ENCODE data around the gene UVSSA.
A peak's percentile ranks its signal among the peaks of the same experiment; 100 is the strongest.
"Not testable (repeated sequence)": the region's sequence is repeated elsewhere in the genome, so short reads cannot be mapped to it uniquely, and the experiment has no call there.

UVSSA gene

DNA sequence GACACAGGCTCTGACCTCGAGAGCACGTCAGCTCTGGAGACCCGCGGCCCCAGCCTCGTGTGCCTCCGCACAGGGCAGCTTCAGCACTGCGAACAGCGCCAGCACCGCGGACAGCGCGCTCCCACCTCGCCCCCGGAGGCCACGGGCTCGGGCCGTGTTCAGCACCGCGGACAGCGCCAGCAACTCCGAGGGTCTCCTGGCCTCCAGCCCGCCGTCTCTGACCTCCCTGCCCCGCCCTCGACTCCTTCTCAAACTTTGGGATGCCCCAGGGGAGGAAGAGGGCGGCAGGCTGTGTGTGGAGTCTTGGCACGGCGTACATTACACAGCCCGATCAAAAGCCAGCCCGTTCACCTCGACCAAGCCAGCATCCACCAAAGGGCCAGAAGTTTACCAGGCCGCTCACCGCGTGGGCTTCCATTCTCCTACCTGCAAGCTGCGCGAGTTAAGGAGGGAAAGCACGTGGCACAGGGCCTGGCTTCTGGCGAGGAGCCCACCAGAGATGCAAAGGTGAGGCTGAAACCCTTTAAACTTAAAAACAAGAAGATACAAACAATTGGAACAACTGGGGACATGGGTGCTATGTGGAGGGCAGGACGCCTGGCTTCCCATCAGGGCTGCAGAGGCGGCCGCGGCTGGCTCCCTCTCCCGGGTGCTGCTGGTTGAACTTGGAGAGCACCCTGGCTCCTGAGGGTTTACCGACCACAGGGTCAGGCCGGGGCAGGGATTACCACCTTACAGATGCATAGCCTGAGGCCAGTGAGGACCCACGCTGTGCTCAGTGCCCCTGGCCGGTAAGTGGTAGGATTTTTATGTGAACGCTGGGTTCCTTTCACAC, 63.7 kb downstream of the UVSSA start:
- DNase-seq = peak; percentile 76

DNA sequence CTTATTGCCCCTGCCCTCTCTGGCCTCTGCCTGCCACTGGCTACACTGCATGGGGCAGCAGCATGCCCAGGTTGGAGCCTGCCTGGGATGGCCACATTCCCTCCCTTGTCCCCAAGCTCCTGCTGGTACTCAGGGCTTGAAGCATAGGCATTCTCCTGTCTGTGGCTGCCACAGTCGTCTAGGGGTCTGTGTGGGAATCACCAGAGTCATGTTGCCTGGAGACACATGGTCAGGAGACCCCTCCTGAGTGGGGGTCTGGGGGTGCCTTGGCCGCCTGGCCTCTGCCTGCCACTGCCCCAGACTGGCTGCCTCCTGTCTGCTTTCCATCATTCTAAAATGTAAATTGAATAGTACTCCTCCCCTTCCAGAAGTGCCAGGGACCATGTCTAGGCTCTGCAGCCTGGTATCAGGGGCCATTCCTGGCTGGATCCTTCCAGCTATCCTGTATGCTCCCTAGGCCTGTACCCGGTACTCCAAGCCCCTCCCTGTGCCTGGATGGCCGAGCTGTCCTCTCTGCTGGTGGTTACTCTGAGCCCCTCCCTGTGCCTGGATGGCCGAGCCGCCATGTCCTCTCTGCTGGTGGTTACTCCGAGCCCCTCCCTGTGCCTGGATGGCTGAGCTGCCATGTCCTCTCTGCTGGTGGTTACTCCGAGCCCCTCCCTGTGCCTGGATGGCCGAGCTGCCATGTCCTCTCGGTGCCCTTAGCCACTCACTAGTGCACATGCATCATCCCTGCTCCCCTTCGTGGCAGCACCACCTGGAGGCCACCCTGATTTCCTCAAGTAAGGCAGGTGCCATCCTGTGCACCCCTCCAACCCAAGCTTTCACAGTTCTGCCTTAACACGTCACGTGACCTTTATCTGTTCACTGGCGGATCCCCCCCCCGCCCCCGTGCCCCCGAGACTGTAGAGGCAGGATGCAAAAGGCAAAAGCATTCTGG, 64.7 kb downstream of the UVSSA start:
- DNase-seq = no peak

DNA sequence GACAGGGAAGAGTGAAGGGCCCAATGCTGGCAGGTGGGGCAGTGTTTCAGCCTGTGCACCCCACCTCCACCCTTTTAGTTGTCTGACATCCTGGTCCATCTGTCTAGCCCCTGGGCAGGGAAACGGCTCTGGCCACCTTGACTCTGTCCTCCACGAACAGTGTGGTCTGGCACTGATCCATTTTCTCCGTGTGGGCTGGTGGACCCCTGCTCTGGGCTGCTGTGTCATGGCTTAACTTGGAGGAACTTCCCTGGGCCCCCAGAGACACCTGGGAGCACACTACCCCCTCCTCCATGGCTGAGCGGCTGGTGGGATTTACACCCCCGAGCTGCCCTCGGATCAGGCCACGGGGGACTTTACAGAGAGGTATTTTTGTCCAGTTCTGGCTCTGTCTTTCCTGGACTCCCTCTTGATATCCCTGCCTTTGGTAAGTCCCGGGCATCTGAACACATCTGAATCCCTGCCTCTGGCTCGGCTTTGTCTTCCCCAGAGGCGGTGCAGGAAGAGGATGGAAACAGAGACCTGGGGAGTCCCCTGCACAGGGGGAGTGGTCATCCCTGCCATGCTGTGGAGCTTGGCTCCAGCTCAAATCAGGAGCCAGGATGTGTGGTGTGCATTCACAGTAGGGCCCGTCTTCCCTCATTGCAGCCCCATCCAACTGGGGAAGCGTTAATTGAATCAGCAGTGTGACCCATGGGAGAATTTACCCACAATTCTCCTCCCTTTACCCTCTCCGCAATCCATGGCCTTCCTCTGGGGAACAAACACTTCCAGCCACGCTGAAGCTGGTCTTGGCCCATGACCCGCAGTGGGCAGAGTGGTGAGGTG, 65.6 kb downstream of the UVSSA start:
- no peak for DNase-seq

DNA sequence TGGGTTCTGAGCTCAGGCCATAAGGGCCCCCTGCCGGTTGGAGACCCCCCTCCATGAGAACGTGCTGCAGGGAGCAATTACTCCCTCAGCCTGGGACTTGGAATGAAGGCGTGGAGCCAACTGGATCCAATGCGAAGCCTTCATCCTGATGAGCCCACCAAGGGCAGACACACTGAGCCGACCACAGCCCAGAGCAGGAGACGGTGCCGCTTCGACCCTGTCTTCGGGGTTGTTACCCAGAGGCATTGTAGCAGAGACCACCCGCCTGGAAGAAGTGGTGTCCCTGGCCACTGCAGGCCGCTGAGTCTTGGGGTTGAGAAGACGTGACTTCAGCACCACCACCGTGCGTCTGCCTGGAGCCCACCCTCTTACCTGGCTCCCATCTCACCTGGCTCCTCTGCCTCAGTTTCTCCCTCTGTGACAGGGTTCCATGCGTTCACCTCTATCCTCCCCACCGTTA, 66.2 kb downstream of the UVSSA start:
- DNase-seq = no peak

DNA sequence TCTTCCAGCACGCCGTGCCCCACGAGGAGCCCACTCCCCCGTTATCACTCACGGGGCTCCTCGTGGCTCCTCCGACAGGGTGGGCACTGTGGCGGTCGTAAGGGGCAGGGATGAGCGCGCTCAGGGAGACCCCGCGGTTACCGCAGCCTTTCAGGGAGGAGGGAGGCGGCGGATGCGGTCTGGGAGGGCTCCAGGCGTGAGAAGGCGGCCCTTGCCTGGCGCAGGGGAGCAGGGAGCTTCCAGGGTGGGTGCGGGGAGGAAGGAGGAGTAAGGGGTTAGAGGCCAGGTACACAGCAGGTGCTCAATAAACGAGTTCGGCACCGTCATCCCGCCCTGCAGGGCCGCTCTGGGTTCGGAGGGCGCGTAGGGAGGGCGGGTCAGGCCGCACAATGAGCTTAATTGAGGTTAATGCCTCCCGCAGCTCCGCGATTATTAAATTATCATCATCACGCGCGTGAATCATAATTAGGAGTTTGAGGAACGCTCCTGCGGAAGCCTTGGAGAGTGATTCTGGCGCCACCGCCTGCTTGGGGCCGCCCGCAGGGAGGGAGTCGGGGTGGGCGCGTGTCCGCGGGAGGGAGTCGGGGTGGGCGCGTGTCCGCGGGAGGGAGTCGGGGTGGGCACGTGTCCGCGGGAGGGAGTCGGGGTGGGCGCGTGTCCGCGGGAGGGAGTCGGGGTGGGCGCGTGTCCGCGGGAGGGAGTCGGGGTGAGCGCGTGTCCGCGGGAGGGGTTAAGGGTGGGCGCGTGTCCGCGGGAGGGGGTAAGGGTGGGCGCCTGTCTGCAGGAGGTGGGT, 66.9 kb downstream of the UVSSA start:
- DNase-seq = no peak

DNA sequence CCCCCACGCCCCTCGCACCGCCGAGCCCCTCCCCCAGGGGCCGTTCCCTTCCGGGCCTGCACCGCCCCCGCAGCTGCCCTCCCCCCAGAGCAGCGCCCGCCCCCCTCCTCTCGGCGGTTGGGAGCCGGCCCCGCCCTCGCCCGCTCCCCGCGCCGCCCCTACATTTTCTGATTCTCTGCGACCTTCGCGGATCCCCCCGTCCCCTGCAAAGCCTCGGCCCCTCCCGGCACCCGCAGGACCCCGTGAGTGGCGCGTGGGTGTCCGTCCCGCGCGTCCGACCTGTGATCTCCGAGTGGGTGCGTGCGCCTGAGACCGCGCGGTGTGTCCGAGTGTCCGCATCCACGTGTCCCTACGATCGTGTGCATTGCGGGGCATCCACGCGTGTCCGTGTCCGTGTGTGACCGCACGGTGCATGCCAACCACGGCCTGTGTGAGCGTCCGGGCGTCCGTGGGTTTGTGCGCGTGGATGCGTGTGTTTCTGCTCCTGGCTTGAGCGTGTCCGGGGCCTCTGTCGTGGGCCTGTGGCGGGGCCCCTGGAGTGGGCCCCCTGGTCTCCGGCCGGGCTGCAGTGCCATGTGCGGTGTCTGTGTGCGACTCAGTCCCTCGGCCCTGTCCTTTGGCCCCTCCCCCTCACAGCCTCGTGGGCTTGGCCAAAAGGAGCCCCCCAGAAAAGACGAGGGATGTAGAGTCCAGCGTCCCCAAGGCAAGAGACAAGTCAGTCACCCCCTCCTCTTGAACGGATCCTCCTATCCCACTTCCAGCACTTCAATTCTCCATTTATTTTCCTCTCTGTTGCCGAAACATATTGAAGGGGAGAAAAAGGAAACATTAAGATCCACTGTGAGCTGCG, 68.0 kb downstream of the UVSSA start:
- no peak for DNase-seq

DNA sequence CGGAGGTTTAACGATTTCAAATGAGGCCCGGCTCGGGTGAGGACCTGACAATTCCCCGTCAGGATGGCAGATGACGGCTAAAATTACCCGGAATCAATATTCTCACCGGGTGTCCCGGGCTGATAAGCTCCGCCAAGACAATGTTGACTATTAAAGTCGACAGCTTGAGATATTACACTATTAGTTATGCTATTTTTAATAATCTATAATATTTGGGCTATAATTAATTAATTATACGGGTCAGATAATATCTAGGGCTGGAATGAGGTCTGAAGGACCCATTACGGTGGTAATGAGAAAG, 68.6 kb downstream of the UVSSA start:
- DNase-seq = no peak

DNA sequence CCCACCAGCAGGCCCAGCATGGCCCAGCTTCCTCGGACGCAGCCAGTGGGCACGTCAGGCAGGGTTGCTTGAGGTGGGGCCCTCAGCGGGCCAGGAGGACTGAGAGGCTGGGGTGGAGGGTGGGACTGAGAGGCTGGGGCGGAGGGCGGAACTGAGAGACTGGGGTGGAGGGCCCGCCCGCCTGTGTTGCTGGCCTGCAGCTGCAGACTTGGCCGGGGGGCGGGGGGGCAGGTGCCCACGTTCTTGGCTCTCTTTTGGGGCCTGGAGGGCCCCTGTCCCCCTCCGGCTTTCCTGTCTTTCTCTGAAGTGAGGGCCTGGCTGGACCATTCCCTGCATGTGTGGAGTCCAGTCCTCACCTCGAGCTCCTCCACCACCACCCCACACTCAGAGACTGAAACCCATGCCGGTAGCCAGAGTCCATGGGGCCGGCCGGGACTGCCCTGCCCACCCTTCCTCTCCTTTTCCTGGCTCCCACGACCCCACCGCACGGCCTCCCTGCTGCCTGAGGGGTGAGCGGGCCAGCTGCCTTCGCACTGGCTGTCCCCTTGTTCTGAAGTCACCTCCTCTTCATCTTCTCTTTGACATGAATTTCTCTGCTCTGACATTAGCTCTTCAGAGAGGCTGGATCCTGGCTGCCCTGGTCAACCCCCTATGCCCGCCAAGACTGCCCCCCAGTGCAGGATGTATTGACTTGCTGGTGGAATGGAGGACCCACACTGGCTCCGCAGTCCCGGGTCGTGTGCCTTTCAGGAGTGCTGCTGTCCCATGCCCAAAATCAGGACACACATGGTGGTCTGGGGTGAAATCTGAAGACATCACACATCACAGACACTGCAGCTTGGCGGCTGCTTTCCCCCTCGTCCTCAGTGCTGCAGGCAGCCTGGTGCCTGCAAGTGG, 69.3 kb downstream of the UVSSA start:
- DNase-seq = no peak

DNA sequence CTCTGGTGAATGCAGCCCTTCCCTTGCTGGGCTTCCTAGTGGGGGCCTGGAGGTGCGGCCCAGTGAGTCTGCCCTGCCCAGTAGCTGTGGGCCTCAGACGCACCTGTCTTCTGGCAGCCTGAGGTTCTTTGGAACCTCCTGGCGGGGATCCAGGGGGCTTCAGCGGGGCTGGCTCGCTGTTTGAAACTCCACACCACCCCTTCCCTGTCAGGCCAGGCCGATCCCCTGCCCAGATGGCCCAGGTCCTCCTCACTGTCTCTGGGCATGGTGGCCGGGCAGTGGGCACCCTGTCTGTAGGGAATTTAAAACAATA, 69.9 kb downstream of the UVSSA start:
- DNase-seq = no peak

DNA sequence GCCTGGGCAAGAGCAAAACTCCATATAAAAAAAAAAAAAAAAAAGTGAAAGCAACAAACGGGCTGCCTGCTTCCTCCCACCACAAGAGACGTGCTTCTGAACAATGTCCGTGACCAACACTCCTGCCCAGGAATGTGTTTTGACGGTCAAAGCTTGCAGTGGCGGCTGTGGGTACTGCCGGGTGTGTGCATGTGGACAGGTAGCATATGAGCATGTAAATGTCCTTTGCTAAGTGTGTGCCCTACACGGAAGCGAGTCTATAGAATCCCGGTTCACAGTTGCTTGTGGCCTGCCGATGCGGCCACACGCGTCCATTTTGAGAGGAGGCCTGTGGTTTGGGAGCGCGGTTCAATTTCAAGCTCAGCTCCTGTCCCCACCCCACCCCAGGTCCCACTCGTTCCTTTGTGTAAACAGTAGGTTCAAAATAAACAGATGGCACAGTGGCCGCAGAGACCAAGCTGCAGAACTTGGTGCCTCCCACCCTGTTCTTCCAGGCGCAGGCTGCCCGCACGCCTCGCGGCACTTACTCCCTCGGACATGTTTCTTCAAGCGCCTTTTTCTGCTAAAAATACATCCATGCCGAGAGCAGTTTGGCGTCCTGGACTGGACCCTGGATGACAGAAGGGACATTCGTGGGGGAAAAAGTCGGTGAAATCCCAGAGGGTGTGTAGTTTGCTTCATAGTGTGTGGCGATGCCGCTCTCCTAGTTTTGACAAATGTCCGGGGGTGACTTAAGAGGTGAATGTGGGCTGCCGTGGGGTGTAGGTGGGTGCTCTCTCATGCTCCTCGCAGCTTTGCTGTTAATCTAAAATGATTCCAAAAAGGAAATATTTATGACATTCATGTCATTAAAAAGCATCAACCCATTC, 70.7 kb downstream of the UVSSA start:
- no peak for DNase-seq

DNA sequence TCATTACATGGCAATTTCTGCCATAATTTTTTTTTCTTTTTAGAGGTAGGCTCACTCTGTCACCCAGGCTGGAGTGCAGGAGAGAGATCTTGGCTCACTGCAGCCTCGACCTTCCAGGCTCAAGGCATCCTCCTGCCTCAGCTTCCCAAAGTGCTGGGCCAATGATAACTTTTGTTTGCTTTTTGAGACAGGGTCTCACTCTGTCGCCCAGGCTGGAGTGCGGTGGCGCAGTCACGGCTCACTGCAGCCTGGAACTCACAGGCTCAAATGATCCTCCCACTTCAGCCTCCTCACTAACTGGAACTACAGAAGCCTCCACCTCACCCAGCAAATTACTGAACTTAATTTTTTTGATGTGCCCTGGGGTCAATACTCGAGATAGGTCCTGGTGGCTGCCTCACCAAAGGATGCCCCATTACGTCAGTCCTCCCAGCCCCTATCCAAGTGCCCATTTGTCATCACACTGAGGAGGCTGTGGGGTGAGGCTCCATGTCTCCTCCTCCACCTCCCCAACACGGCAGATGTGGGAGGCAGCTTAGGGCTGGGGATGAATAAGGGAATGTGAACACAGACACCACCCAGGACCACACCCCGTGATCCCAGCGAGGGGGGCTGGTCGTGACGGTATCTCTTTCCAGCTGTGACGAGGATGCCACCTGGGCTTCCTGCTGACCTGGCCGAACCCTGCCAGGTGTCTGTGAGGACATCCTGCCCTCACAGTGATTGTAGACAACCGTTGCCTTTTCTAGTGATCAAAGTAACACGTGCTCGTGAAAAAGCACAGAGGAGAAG, 71.7 kb downstream of the UVSSA start:
- DNase-seq = no peak

DNA sequence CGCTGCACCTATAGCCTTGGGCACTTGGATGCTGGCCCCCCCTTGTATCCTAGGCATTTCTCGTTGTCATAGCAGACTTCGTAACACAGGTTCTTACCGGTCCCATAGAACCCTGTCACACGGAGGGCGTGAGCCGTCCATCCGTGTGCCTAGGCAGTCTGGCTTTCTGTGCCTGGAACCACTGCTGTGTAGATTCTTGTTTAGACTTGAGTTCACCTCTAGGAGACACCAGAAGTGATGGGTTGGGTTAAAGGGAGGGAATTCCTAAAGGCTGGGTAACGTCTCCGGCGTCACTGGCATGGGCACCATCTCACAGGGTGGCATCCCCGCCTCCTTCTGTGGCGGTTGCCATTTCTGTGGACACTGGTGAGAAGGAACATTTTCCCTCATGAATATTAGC, 72.7 kb downstream of the UVSSA start:
- no peak for DNase-seq

DNA sequence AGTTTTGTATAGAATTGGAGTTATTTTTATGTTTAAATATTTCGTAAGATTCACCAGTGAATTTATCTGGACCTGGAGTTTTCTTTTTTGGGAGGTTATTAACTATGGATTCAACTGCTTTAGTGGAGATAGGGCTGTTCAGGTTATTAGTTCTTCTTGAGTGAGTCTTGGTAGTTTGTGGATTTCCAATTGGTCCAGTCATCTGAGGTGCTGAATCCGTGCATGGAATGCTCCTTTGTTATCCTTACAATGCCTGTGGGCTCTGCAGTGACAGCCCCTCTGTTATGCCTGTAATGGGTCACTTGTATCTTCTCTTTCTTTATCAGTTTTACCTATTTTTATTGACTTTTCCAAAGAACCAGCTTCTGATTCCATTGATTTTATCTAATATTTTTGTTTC, 74.6 kb downstream of the UVSSA start:
- no peak for DNase-seq

DNA sequence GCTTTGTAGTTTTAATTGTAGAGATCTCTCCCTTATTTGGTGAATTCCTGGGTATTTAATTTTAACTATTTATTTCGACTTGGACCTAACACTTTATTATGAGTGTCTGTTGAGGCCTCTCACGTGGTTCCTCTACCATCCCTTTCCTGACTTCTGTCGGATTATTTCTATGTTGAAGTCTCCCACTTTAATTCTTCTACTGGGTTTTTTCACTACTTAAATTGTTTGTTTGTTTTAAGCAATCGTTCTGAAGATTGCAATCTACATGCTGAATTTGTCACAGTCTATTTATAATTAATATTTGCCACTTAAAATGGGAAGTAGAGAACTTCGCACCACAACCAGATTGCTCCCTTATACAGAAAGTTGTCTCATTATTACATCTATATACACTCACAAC, 80.0 kb downstream of the UVSSA start:
- DNase-seq = no peak

DNA sequence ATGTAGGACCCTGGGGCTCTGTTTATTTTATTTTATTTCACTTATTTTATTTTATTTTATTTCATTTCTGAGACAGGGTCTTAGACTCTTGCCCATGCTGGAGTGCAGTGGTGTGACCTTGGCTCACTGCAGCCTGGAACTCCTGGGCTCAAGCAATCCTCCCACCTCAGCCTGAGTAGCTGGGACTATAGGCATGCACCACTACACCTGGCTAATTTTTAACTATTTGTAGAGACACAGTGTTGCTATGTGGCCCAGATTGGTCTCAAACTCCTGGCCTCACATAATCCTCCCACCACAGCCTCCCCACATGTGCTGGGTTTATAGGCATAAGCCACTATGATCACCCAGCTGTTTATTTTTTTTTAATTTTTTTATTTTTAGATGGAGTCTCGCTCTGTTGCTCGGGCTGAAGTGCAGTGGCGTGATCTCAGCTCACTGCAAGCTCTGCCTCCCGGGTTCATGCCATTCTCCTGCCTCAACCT, 96.7 kb downstream of the UVSSA start:
- not testable (repeated sequence) for DNase-seq

Measured in stimulated activated CD8-positive, alpha-beta memory T cell treated with anti-CD3 and anti-CD28 coated beads, Interleukin-4, amount 100 ng/mL, for 48 hours (primary cell).